Measurements from ENCODE around the gene INPP5A.
"Not testable (repeated sequence)": the region's sequence is repeated elsewhere in the genome, so short reads cannot be mapped to it uniquely, and the experiment has no call there.

Gene INPP5A

GRCh38 chr10:132667342-132668047, 129.9 kb downstream of the INPP5A start:
- Mint-ChIP-seq H3K4me3 (no peak overlapping the region), H3K36me3 (ENCODE audit: low read depth) (peaks cover 9% of the 10 kb centered on the region), H3K9me3 (peaks cover 6% of the 10 kb centered on the region), H3K4me1 (ENCODE audit: low read depth) (peaks cover 19% of the 10 kb centered on the region), H3K27ac (no peak overlapping the region), H3K27me3 (no peaks in the 10 kb centered on the region)
- intact Hi-C loops (cut with micrococcal nuclease), result no loop called here

DNA sequence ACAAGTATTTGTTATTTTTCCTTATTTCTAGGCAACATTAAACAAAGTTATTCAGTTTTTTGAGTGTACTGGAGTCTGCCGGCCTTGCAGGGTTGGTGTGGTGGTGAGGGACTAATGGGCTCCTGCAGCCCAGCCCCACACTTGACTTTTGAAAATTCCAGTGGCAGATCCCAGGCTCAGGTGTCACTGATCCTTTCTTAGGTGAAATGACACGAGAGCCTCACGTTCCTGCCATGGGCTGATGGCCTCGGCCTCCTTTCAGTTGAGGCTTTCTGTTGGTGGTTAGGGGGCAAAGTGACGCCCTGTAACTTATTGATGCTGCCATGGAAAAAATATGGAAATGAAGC, 130.4 kb downstream of the INPP5A start:
- Mint-ChIP-seq H3K4me3 (no peak overlapping the region), H3K27ac (no peak overlapping the region), H3K27me3 (no peaks in the 10 kb centered on the region), H3K4me1 (ENCODE audit: low read depth) (peaks cover 19% of the 10 kb centered on the region), H3K36me3 (ENCODE audit: low read depth) (peaks cover 15% of the 10 kb centered on the region), H3K9me3 (peaks cover 6% of the 10 kb centered on the region)
- intact Hi-C loops (cut with micrococcal nuclease), result no loop called here

- Mint-ChIP-seq H3K27me3 (no peaks in the 10 kb centered on the region), H3K36me3 (ENCODE audit: low read depth) (peaks cover 16% of the 10 kb centered on the region), H3K4me1 (ENCODE audit: low read depth) (peaks cover 18% of the 10 kb centered on the region), H3K27ac (no peak overlapping the region), H3K4me3 (no peak overlapping the region), H3K9me3 (peaks cover 6% of the 10 kb centered on the region)
- intact Hi-C loops (cut with micrococcal nuclease), result no loop called here
These were observed 131.7 kb downstream of the INPP5A start for GRCh38 chr10:132669208-132669861.

- intact Hi-C loops (cut with micrococcal nuclease), result no loop called here
- Mint-ChIP-seq H3K27me3 (no peaks in the 10 kb centered on the region), H3K4me1 (ENCODE audit: low read depth) (peaks cover 11% of the 10 kb centered on the region), H3K27ac (no peak overlapping the region), H3K9me3 (peaks cover 6% of the 10 kb centered on the region), H3K4me3 (no peak overlapping the region), H3K36me3 (ENCODE audit: low read depth) (peaks cover 16% of the 10 kb centered on the region)
These were observed 133.1 kb downstream of the INPP5A start for GRCh38 chr10:132670546-132671227.

DNA sequence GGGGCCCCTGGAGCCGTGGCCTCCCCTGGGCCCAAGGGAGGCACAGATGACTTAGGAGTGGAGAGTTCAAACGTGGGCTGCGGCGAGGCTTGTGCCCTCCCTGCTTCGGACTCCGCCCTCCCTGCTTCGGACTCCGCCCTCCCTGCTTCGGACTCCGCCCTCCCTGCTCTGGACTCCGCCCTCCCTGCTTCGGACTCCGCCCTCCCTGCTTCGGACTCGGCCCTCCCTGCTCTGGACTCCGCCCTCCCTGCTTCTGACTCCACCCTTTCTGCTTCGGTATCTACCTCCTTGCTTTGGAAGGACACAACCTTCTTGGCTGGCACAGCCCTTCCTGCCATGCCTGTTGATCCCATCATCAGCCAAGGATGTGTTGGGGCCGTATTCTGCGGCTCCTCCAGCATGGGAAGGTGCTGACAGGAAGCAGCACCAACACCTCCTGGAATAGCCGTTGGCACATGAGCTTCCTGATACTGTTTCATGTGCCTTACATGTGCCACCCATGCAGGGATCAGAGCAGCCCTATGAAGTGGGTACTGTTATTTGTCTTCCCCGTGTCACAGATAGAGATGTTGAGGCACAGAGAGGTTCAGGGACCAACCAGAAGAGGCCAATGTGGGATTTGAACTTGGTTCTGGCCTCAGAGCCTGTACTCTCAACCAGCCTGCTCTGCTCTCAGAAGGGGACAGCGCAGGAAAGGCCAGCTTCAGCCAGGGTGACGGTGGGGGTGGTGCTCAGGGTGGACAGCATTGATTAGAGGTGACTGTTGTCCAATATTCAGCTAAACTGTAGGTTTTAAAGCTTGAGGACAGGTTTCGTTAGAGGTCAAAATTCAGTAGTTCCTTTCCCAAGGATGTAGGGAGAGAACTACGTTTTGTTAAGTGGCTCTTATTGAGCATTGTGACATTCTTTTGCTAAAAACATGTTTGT, 133.9 kb downstream of the INPP5A start:
- Mint-ChIP-seq H3K27me3 (no peaks in the 10 kb centered on the region), H3K27ac (no peak overlapping the region)
- intact Hi-C loops (cut with micrococcal nuclease), result no loop called here

GRCh38 chr10:132673746-132674145, 136.2 kb downstream of the INPP5A start:
- peaks cover 16% of the 10 kb centered on the region for H3K36me3 Mint-ChIP-seq (ENCODE audit: low read depth)
- intact Hi-C loops (cut with micrococcal nuclease); H3K27me3 Mint-ChIP-seq; H3K27ac Mint-ChIP-seq; H3K9me3 Mint-ChIP-seq; H3K4me3 Mint-ChIP-seq; H3K4me1 Mint-ChIP-seq (ENCODE audit: low read depth): not testable (repeated sequence)

More for the DNA sequence above, 133.9 kb downstream of the INPP5A start:
- peaks cover 4% of the 10 kb centered on the region for H3K4me1 Mint-ChIP-seq (ENCODE audit: low read depth)
- peaks cover 16% of the 10 kb centered on the region for H3K36me3 Mint-ChIP-seq (ENCODE audit: low read depth)
- H3K9me3 Mint-ChIP-seq, result peaks cover 6% of the 10 kb centered on the region
- H3K4me3 Mint-ChIP-seq, result no peak overlapping the region

- Mint-ChIP-seq H3K4me3 (no peak overlapping the region), H3K9me3 (peaks cover 6% of the 10 kb centered on the region)
These were observed 136.7 kb downstream of the INPP5A start for GRCh38 chr10:132674311-132674710.

GRCh38 chr10:132675031-132675740, 137.6 kb downstream of the INPP5A start:
- intact Hi-C loops (cut with micrococcal nuclease), result no loop called here
- Mint-ChIP-seq H3K27me3 (no peaks in the 10 kb centered on the region), H3K4me1 (ENCODE audit: low read depth) (no peaks in the 10 kb centered on the region), H3K27ac (no peak overlapping the region), H3K4me3 (no peak overlapping the region), H3K36me3 (ENCODE audit: low read depth) (peaks cover 16% of the 10 kb centered on the region), H3K9me3 (peaks cover 6% of the 10 kb centered on the region)

More at GRCh38 chr10:132674311-132674710, 136.7 kb downstream of the INPP5A start:
- no peak overlapping the region for H3K27ac Mint-ChIP-seq
- no peaks in the 10 kb centered on the region for H3K27me3 Mint-ChIP-seq
- intact Hi-C loops (cut with micrococcal nuclease), result no loop called here
- H3K4me1 Mint-ChIP-seq (ENCODE audit: low read depth), result no peaks in the 10 kb centered on the region
- H3K36me3 Mint-ChIP-seq (ENCODE audit: low read depth), result peaks cover 16% of the 10 kb centered on the region

DNA sequence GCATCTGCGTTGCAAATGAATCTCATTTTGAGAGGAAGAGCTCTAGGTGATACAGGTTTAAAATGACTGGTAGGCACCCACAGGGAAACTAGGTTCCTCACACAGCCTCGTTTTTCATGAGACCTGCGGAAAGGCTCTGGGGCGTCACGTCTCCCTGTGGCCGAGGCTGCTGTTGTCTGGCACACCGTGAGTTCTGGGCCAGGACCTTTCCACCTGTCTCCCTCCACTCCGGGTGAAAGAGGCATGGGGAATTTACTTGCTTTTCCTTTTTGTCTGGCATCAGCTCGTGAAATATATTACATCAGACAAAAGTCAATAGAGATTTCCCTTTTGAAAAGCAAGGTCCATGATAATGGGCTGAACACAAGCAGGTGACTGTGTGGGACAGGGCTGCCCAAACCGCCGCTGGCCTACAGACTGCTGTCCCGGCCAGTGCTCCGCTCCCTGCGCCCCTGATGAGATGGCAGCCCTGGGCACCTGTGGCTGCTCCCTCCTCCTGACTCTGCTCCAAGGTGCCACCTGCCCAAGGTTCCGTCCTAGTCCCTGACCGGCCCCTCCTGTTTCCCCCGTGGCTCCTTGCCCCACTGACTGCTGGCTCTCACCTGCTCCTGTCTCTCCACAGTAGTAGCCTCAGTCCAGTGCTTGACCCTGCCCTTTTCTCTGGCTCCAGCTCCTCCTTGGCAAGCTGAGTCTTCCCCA, 138.8 kb downstream of the INPP5A start:
- intact Hi-C loops (cut with micrococcal nuclease), result no loop called here
- Mint-ChIP-seq H3K4me3 (no peak overlapping the region), H3K4me1 (ENCODE audit: low read depth) (no peaks in the 10 kb centered on the region), H3K27ac (no peak overlapping the region), H3K36me3 (ENCODE audit: low read depth) (peaks cover 14% of the 10 kb centered on the region), H3K9me3 (peaks cover 2% of the 10 kb centered on the region), H3K27me3 (no peaks in the 10 kb centered on the region)

DNA sequence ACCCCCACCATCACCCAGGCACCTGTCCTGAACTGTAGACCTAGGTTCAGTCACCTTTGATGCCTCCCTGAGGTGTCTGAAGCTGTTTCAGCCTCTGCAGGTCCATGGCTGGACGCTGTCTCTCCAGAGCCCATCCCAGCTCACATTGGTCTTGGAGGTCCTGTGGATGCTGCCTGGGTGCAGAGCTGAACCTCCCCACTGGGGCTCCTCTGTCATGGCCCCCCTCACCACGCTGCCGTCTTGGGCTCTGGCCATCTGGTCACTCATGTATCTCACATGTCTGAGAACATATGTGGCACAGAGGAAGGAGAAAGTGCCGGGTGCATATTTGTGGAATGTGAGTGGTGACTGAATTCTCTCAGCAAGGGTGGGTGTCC, 139.5 kb downstream of the INPP5A start:
- Mint-ChIP-seq H3K4me3 (no peak overlapping the region), H3K27ac (no peak overlapping the region), H3K9me3 (no peaks in the 10 kb centered on the region), H3K27me3 (no peaks in the 10 kb centered on the region), H3K4me1 (ENCODE audit: low read depth) (no peaks in the 10 kb centered on the region), H3K36me3 (ENCODE audit: low read depth) (peaks cover 18% of the 10 kb centered on the region)
- intact Hi-C loops (cut with micrococcal nuclease), result no loop called here

DNA sequence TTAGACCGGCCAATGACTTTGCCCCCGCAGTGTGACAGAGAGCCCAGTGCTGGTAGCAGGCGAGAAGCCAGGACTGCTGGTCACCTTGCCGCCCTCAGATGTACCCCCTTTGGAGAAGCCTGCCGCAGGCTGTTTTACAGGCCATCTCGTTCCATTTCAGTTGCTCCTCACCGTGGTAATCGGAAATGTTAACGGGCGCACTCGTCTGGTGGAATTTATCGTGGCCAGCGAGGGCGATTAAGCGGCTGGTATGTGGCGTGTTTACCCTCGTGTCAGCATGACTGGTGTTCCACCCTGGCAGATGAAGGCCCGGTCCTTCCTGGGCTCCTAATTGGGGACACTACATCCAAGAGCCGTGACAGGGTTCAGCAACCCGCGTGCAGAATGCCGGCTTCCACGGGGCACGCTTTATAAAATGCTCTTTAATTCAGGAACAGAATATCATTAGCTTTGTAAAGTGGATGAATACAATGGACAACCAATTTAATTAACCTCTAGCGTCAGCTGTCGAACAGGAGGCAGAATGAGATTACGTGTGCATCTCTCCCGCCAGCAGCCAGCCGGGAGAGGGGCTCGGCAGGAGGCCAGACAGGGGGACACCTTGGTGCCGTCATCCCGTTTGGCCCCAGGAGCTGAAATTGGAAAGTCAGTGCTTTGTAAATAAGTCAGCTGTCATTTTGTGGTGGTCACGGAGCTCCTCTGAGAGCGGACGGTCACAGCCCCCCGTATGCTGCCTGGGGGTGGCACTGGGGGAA, 140.1 kb downstream of the INPP5A start:
- intact Hi-C loops (cut with micrococcal nuclease), result no loop called here
- no peaks in the 10 kb centered on the region for H3K27me3 Mint-ChIP-seq
- H3K9me3 Mint-ChIP-seq, result no peaks in the 10 kb centered on the region
- H3K4me1 Mint-ChIP-seq (ENCODE audit: low read depth), result no peaks in the 10 kb centered on the region
- no peak overlapping the region for H3K4me3 Mint-ChIP-seq
- no peak overlapping the region for H3K27ac Mint-ChIP-seq
- peaks cover 18% of the 10 kb centered on the region for H3K36me3 Mint-ChIP-seq (ENCODE audit: low read depth)

DNA sequence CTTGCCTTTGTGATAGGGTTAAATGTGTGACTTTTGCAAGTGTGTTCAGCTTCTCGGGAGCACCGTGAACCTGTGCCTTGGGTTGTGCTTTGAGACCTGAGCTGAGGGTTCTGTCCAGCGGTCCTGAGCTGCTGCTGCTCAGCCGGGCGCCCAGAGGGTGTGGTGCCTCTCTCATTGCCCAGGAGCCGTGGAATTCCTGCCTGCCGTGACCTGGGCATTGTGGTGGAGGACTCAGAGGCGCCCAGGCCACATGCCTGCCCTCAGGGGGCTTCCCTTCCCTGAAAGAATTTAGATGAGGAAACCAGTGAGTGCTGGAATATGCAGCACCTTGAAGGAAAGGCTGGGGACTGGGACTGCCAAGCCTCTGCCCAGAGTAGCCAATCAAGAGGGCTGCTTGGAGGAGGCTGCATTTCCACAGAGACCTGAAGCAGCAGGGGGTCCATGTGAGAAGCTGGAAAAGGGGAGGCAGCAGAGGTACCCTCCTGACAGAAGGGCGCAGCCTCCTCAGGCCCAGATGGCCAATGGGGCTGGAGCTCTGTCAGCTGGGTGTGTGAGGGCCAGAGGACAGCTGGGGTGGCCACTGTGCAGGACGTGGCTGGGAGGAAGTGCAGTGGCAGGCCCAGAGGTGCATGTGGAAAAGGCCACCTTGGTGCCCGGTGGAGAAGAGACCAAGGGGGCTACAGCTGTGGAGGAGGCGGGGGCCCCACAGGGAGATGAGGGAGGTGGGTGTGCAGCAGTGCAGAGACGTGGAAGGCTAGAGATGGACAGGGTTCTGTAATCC, 141.0 kb downstream of the INPP5A start:
- H3K4me1 Mint-ChIP-seq (ENCODE audit: low read depth), result no peaks in the 10 kb centered on the region
- H3K4me3 Mint-ChIP-seq, result no peak overlapping the region
- no peaks in the 10 kb centered on the region for H3K9me3 Mint-ChIP-seq
- H3K27me3 Mint-ChIP-seq, result no peaks in the 10 kb centered on the region
- intact Hi-C loops (cut with micrococcal nuclease), result no loop called here
- H3K36me3 Mint-ChIP-seq (ENCODE audit: low read depth), result peaks cover 14% of the 10 kb centered on the region
- no peak overlapping the region for H3K27ac Mint-ChIP-seq
